Nephron (organoid): ENCODE results near the gene PLAAT1.

Experiments used
- H3K27ac Mint-ChIP-seq, 3 experiments: 2 replicates each; pipeline ENCODE4 v1.8.0; 2020; ENCODE audit warnings: mixed read lengths in 3 of 3, mild to moderate bottlenecking in 2 of 3, moderate library complexity in 1 of 3
- H3K27me3 Mint-ChIP-seq: 2 replicates; pipeline ENCODE4 v1.8.0; 2021; ENCODE audit warnings: low read depth, mild to moderate bottlenecking, moderate library complexity, mixed read lengths
- H3K36me3 Mint-ChIP-seq: 2 replicates; pipeline ENCODE4 v1.8.0; 2020; ENCODE audit warnings: low read depth, mixed read lengths
- H3K4me1 Mint-ChIP-seq: 2 replicates; pipeline ENCODE4 v1.8.0; 2020; ENCODE audit warnings: mixed read lengths
- H3K4me3 Mint-ChIP-seq, 3 experiments: 2 replicates each; pipeline ENCODE4 v1.8.0; 2020; ENCODE audit warnings: mild to moderate bottlenecking in 3 of 3, mixed read lengths in 3 of 3, moderate library complexity in 2 of 3
- H3K9me3 Mint-ChIP-seq: 2 replicates; pipeline ENCODE4 v1.8.0; 2020; ENCODE audit warnings: mixed read lengths
- TF ChIP-seq, protein P1 (sequence below), 3 experiments: fragments of 200-600 bp; sonication (generic); IDR thresholded peaks; one replicate each; pipeline ENCODE4 v1.5.0; 2021; ENCODE audit warnings: antibody characterized with exemption in 3 of 3; ENCODE audit not compliant: unreplicated experiment in 3 of 3

PLAAT1 gene

DNA sequence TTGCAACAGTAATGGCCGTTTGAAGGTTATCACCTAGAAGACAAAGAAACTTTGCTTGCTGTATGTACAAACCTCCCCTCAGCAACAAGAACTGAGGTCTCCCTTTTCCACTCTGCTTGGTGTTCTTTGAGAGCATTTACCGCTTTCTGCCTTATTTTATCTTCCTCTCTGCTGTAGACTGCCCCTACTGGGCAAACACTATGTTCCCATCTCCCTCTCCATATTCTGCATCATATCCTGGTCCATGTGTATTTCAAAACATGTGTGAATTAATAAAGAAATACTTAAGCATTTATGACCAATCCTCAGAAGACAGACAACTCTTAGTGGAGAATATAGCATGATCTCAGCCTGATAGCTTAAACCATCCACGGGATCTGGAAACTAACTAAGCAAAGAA is 73.1 kb downstream of the PLAAT1 start:
- H3K4me1 Mint-ChIP-seq: peaks cover 27% of the 10 kb centered on the region
- H3K9me3 Mint-ChIP-seq: no peaks in the 10 kb centered on the region
- H3K36me3 Mint-ChIP-seq: no peaks in the 10 kb centered on the region
- no peak overlapping the region for H3K4me3 Mint-ChIP-seq
- no peak overlapping the region for H3K27ac Mint-ChIP-seq
- TF ChIP-seq, protein P1, sequence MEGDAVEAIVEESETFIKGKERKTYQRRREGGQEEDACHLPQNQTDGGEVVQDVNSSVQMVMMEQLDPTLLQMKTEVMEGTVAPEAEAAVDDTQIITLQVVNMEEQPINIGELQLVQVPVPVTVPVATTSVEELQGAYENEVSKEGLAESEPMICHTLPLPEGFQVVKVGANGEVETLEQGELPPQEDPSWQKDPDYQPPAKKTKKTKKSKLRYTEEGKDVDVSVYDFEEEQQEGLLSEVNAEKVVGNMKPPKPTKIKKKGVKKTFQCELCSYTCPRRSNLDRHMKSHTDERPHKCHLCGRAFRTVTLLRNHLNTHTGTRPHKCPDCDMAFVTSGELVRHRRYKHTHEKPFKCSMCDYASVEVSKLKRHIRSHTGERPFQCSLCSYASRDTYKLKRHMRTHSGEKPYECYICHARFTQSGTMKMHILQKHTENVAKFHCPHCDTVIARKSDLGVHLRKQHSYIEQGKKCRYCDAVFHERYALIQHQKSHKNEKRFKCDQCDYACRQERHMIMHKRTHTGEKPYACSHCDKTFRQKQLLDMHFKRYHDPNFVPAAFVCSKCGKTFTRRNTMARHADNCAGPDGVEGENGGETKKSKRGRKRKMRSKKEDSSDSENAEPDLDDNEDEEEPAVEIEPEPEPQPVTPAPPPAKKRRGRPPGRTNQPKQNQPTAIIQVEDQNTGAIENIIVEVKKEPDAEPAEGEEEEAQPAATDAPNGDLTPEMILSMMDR (IDR thresholded peaks at IDR 0.05; ENCODE audit: unreplicated experiment in 3 of 3): peak in 2 of 3 experiments; percentile 7 to 10
- H3K27me3 Mint-ChIP-seq: peaks cover 14% of the 10 kb centered on the region

DNA sequence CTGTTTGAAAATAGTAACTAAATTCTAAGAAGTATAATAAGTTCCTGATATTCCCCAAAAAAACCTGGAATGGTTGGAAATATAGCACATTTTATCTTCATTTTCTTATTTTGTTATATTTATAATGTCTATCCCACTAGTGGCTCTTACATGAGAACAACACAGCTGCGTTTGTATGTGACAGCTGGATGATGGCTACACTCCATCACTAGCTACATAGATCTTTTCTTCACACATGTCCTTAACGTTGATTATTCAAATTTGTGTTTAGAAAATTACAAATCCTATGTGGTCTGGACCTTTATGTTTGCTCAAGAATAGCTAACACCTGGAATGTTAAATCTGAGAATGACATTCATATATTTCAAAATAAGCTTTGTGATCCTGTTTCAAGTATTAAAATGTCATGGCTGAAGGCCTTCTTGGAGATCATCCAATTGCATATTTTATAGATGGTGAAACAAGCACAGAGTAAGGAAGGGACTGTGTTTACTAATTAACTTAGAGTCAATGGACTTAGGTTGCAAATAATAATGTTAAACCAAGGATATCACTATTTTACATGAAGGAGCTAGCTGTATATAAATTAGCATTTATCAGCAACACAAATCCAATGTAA is 76.8 kb downstream of the PLAAT1 start:
- Mint-ChIP-seq H3K4me1 (peaks cover 4% of the 10 kb centered on the region), H3K27me3 (peaks cover 2% of the 10 kb centered on the region), H3K9me3 (no peaks in the 10 kb centered on the region), H3K27ac (peak overlapping the region in 2 of 3 experiments; percentile 15 to 44), H3K4me3 (no peak overlapping the region), H3K36me3 (no peaks in the 10 kb centered on the region)
- TF ChIP-seq, protein P1 (IDR thresholded peaks at IDR 0.05; ENCODE audit: unreplicated experiment in 3 of 3): no peak
